AG04450 (cell line): Measurements from ENCODE around the gene CIITA. TPM values are rescaled to one million over a fixed set of nuclear protein-coding genes. Genes with fewer than 3 reads are reported as not detected.

Experiments
- CTCF ChIA-PET: fragments of 300-600, 350-600 bp; formaldehyde crosslinking; extraction: SDS; loops from one replicate; lab custom pipeline; 2022; ENCODE audit warnings: antibody characterized with exemption, inconsistent platforms; lab: Charles Lee
- POLR2A ChIA-PET: fragments of 350-600 bp; formaldehyde crosslinking; extraction: SDS; loops from one replicate; lab custom pipeline; 2021; ENCODE audit warnings: antibody characterized with exemption, inconsistent platforms; lab: Yijun Ruan, JAX
- DNase-seq: peaks from one replicate; pipeline ENCODE4 v3.0.0-alpha.2; 2011; ENCODE audit warnings: low read depth, low spot score
- H3K27ac ChIP-seq: one replicate; pipeline ENCODE4 v1.5.1; 2012; ENCODE audit warnings: low read depth, low read length, control low read depth
- H3K27me3 ChIP-seq: one replicate; pipeline ENCODE4 v1.6.0; 2012; ENCODE audit warnings: low read length; ENCODE audit not compliant: control insufficient read depth, insufficient read depth
- H3K4me3 ChIP-seq: 2 replicates; pipeline ENCODE4 v1.5.1; 2011; ENCODE audit warnings: mild to moderate bottlenecking, low read depth, low read length, control low read depth
- H3K9me3 ChIP-seq: 2 replicates; pipeline ENCODE4 v1.5.1; 2012; ENCODE audit warnings: low read length; ENCODE audit not compliant: control insufficient read depth, insufficient read depth
- CTCF ChIP-seq: IDR thresholded peaks from 2 replicates; pipeline ENCODE4 v1.5.1; 2011; ENCODE audit warnings: low read depth, low read length, control low read depth, inconsistent platforms
- polyA plus RNA-seq: library from polyadenylated mRNA; depleted of rRNA; stranded (reverse); fragments of >200 nt; gene quantifications from 2 replicates; pipeline ENCODE4 v1.2.3, GENCODE V29; 2011

The CIITA gene
- polyA plus RNA-seq, 1 experiment = 0.04 TPM

DNA sequence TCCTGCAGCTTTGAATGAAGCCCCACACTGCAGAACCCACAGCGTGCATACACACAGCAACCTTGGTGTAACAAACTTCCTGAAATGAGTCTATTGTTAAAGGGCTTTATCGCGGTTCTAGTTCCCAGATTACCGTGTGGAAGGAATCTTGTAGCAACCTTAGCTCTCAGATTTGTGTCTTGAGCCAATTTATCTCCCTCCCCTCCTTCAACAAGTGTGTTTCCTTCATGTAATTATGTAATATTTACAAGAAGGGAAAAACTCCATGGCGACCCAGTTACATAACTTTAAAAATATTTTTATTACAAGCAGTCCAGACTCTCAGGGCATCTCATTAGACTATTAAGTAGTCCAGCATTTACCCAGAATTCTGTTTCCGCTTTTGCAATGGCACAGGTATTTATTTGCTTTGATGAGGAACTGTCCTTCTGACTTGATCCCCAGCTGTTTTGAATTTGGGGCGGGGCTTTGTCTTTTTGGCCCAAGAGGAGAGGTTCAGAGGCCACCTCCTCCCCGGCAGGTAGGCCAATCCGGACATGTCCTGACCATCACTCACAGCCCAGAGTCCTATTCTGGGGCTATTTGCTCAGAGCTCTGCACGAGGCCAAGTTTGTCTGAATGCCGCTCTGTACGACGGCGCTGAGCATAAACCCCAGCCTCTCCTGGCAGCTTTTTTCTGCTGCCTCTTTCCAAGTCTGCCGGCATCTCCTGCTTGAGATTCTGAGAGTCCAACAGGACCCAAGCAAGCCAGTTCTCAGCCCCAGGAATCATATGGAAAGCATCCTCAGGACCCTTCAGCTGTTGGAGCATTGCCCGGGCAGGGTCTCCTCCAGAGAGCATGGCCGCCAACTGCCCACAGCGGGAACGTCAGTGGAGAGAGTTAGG is 103.0 kb downstream of the CIITA start:
- POLR2A ChIA-PET = interaction anchor here (0.9 kb wide), 1 partner anchor 276 kb away, joined by 6 read pairs; the partner anchor contains the start of gene SOCS1
- TF ChIP-seq CTCF = no peak
- no peaks in the 10 kb centered on the region for H3K27me3 ChIP-seq
- H3K27ac ChIP-seq = no peak overlapping the region
- H3K9me3 ChIP-seq = no peaks in the 10 kb centered on the region
- CTCF ChIA-PET = interaction anchor here (0.8 to 1.6 kb wide), 5 partner anchors 9 to 416 kb away, joined by 3 to 6 read pairs (median 3); no protein-coding TSS in a partner anchor
- H3K4me3 ChIP-seq = no peak overlapping the region
- no peak for DNase-seq

DNA sequence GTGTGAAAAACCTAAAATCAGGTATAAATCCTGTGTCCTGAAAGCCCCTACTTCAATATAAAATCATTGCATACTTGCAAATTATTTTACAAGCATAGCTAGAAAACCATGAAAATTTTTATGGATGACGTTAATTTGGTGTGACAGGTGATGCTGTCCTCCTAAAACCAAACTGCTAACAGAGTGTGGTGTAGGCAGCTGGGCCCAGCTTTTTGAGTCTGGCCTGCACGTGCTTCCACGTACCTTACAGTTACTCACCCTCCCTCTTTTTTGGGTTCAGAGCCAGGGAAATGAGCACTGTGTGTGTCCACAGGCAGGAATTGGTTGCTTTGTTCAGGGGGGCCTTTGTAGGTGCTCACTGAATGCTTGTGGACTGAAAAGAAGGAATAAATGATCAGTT is 103.8 kb downstream of the CIITA start:
- Histone ChIP-seq H3K9me3 (no peaks in the 10 kb centered on the region), H3K27me3 (no peaks in the 10 kb centered on the region), H3K4me3 (no peak overlapping the region), H3K27ac (no peak overlapping the region)
- DNase-seq = no peak
- CTCF ChIA-PET = interaction anchor here (0.8 to 1.6 kb wide), 5 partner anchors 10 to 415 kb away, joined by 3 to 6 read pairs (median 3); no protein-coding TSS in a partner anchor
- POLR2A ChIA-PET = interaction anchor here (0.9 kb wide), 1 partner anchor 275 kb away, joined by 6 read pairs; the partner anchor contains the start of gene SOCS1
- TF ChIP-seq CTCF = no peak

DNA sequence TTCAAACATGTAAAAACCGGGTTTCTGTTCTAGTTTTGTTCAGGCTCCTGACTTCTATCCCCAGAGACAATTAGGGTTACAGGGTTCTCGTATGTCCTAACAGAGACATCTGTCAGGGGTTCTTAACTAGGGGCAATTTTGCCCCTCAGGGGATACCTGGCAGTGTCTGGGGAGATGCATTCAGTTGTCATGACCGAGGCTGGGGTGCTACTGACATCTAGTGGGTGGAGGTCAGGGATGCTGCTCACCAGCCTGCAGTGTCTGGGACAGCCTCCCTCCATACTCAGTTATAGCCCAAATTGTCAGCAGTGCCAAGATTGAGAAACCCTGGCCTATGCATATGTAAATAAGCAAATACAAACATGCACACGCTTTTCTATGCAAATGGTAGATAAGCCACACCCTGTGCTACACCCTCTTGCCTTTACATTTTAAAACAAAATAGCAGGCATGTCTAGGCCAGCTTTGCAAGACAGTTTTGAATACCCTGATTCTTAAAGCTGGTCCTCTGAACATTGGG is 104.8 kb downstream of the CIITA start:
- POLR2A ChIA-PET = no interaction called here
- TF ChIP-seq CTCF = peak; percentile 37; the same call in 1 of the 2 replicates
- no peak for DNase-seq
- Histone ChIP-seq H3K4me3 (no peak overlapping the region), H3K27ac (no peak overlapping the region), H3K9me3 (no peaks in the 10 kb centered on the region), H3K27me3 (no peaks in the 10 kb centered on the region)
- CTCF ChIA-PET = interaction anchor here (0.7 to 1.1 kb wide), 3 partner anchors 10 to 274 kb away, joined by 3 to 4 read pairs (median 3); no protein-coding TSS in a partner anchor

- H3K9me3 ChIP-seq = no peaks in the 10 kb centered on the region
- DNase-seq = no peak
- ChIA-PET POLR2A (interaction anchor here (3.3 kb wide), 1 partner anchor 273 kb away, joined by 16 read pairs; the partner anchor contains the start of gene SOCS1), CTCF (interaction anchor here (0.5 to 1.9 kb wide), 5 partner anchors 9 to 273 kb away, joined by 3 to 7 read pairs (median 3); no protein-coding TSS in a partner anchor)
- TF ChIP-seq CTCF = no peak
- H3K27ac ChIP-seq = no peak overlapping the region
- no peak overlapping the region for H3K4me3 ChIP-seq
- no peaks in the 10 kb centered on the region for H3K27me3 ChIP-seq
Measured at GRCh38 chr16:10982465-10983150, 105.6 kb downstream of the CIITA start.
